Pancreas (tissue), 10 donors: ENCODE results near the gene GRB7. TPM values are rescaled to one million over a fixed set of nuclear protein-coding genes. Genes with fewer than 3 reads are reported as not detected.

Source experiments
- ATAC-seq, 4 donors: fragments of 200-7000 bp; cut with Tn5 transposase; one replicate each; pipeline versions ENCODE4 v1.8.0 to v1.9.1; 2020; ENCODE audit warnings: mild to moderate bottlenecking in 4 of 4, moderate library complexity in 4 of 4
- DNase-seq, 6 donors: peaks; one replicate each; pipeline ENCODE4 v3.0.0-alpha.2; 2020
- FAIRE-seq: peaks from 2 replicates; lab custom pipeline; 2012; peaks lifted over from hg19 to GRCh38; lab: Jason Lieb, UNC
- H3K27ac ChIP-seq, 4 donors: fragments of 200-600 bp; sonication (generic); 1 replicate in 3 of 4; 2 replicates in 1 of 4; pipeline versions ENCODE4 v1.5.0 to v1.8.0; 2020
- H3K27me3 ChIP-seq, 4 donors: fragments of 200-600 bp; one replicate each; pipeline ENCODE4 v1.8.0; 2021
- H3K36me3 ChIP-seq, 3 donors: fragments of 200-600 bp; sonication (generic) in 1 of 3; one replicate each; pipeline versions ENCODE4 v1.5.0 to v1.8.0; 2020 to 2021
- H3K4me1 ChIP-seq, 3 donors: fragments of 200-600 bp; one replicate each; pipeline ENCODE4 v1.8.0; 2021
- H3K4me3 ChIP-seq, 4 donors: fragments of 200-600 bp; sonication (generic) in 2 of 4; one replicate each; pipeline versions ENCODE4 v1.5.0 to v1.8.0; 2020 to 2021
- H3K9me3 ChIP-seq, 4 donors: fragments of 200-600 bp; one replicate each; pipeline ENCODE4 v1.8.0; 2021
- WGBS, 2 donors: extraction: QIAGEN DNeasy Blood & Tissue Kit; methylation state at CpG; one replicate each; pipeline ENCODE4 v1.1.7; 2013; 5-methylcytosine and 5-hydroxymethylcytosine counted together
- intact Hi-C, 3 donors: fragments of 100-400 bp; cut with DNase I; formaldehyde crosslinking; loops; one replicate each; pipeline versions ENCODE4 v1.11.1 to v1.14.2; 2022
- polyA plus RNA-seq, 2 donors: library from polyadenylated mRNA; stranded (reverse); fragments of 200-250 nt; gene quantifications; one replicate each; pipeline ENCODE4 v1.2.3, GENCODE V29; 2013
- total RNA-seq, 6 donors: library from RNA; stranded (reverse); fragmentation: NEBNext Ultra II Directional in 4 of 6; extraction: Animal tissue kit (Norgen Biotek cat#: 25700) in 4 of 6; gene quantifications; one replicate each; pipeline versions ENCODE4 v1.2.1 to v1.2.4, GENCODE V29; 2021 to 2023
- TF ChIP-seq, protein P1 (sequence below), 4 donors: fragments of 200-600 bp; sonication (generic) in 3 of 4; IDR thresholded peaks; one replicate each; pipeline versions ENCODE4 v1.5.0 to v1.8.0; 2021; ENCODE audit warnings: antibody characterized with exemption in 4 of 4
- donor health status: healthy with polysubstance abuse.
- donor health status: DM: no; HTN: no; CAD: no; lungs with moderate emphysema.
- donor health status: DM: no; HTN: no; CAD: no.
- donor health status: control.
- donor health status: control.
- donor health status: Bipolar disorder and iron deficiency.
- donor health status: DM: yes; HTN: yes; CAD: no.
- donor health status: DM: no; HTN: no; CAD: no.
- donor health status: DM: no; HTN: no; CAD: no.
- donor health status: DM: yes; HTN: yes; CAD: no.

The GRB7 gene
- total and polyA plus RNA-seq, 8 donors = 17.8 to 64.4 (median 32.4) TPM

DNA sequence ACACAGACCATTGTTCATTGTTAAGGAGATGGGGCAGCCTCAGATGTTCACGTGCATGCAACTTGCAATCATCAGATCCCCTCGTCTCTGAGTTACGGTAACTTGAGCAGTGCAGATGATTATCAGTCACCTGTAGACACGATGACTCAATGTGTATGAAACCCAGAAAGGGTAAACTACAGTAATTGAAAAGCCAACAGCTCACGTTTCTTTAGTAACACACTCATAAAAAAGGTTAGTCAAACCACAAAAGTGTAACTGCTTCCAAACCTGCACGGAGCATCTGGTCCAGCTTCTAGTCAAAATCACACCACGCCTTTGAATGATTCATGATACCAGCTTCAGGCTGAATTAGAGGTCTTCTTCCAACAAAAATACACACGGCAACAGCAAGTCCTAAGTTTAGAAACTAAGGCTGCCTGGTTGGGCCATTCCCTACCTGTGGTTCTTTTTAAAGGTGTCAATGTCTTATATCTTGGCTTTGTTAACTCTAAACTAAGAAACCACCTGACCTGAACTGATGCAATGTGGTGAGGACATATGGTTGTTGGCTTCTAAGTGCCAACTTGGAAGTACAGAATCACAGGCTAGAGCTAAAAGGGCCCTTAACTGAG, 32.3 kb downstream of the GRB7 start:
- H3K36me3 ChIP-seq = no peaks in the 10 kb centered on the region
- H3K4me3 ChIP-seq = no peak overlapping the region
- DNase-seq = no peak
- intact Hi-C loops = no loop called here
- FAIRE-seq = no peak
- no peaks in the 10 kb centered on the region for H3K4me1 ChIP-seq
- WGBS, 2 donors = 64 to 67% methylated on average over 8 of the region's 8 CpGs
- no peaks in the 10 kb centered on the region for H3K27me3 ChIP-seq
- peak in 2 of 4 donors; percentile 27 to 31 for ATAC-seq
- H3K9me3 ChIP-seq = no peaks in the 10 kb centered on the region
- no peak overlapping the region for H3K27ac ChIP-seq
- TF ChIP-seq, protein P1, sequence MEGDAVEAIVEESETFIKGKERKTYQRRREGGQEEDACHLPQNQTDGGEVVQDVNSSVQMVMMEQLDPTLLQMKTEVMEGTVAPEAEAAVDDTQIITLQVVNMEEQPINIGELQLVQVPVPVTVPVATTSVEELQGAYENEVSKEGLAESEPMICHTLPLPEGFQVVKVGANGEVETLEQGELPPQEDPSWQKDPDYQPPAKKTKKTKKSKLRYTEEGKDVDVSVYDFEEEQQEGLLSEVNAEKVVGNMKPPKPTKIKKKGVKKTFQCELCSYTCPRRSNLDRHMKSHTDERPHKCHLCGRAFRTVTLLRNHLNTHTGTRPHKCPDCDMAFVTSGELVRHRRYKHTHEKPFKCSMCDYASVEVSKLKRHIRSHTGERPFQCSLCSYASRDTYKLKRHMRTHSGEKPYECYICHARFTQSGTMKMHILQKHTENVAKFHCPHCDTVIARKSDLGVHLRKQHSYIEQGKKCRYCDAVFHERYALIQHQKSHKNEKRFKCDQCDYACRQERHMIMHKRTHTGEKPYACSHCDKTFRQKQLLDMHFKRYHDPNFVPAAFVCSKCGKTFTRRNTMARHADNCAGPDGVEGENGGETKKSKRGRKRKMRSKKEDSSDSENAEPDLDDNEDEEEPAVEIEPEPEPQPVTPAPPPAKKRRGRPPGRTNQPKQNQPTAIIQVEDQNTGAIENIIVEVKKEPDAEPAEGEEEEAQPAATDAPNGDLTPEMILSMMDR (IDR thresholded peaks at IDR 0.05) = no peak

DNA sequence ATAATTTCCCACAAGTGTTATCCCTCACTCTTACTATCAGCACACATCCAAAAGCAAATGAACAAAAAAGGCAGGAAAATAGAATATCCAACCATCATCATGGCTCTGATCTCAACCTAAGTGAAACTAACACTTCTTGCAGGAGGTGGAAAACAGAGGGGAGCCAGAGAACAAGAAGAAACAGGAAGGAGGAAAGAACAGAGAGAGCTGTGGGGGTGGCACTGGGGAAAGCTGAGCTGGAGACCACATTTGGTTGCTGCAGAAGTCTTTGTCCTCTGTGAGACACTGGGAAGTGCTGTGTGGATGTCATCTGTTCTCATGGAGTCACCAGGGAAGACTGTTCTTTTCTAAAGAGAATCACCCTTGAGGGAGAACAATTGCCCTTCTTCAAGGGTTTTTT, 34.7 kb downstream of the GRB7 start:
- FAIRE-seq = no peak
- H3K9me3 ChIP-seq = no peaks in the 10 kb centered on the region
- no peak for ATAC-seq
- H3K27ac ChIP-seq = no peak overlapping the region
- intact Hi-C loops = no loop called here
- peaks cover 0 to 5% (median 0%) of the 10 kb centered on the region in 4 donors for H3K27me3 ChIP-seq
- H3K4me1 ChIP-seq = no peaks in the 10 kb centered on the region
- TF ChIP-seq, protein P1 (IDR thresholded peaks at IDR 0.05) = no peak
- no peaks in the 10 kb centered on the region for H3K36me3 ChIP-seq
- DNase-seq = no peak
- H3K4me3 ChIP-seq = no peak overlapping the region

DNA sequence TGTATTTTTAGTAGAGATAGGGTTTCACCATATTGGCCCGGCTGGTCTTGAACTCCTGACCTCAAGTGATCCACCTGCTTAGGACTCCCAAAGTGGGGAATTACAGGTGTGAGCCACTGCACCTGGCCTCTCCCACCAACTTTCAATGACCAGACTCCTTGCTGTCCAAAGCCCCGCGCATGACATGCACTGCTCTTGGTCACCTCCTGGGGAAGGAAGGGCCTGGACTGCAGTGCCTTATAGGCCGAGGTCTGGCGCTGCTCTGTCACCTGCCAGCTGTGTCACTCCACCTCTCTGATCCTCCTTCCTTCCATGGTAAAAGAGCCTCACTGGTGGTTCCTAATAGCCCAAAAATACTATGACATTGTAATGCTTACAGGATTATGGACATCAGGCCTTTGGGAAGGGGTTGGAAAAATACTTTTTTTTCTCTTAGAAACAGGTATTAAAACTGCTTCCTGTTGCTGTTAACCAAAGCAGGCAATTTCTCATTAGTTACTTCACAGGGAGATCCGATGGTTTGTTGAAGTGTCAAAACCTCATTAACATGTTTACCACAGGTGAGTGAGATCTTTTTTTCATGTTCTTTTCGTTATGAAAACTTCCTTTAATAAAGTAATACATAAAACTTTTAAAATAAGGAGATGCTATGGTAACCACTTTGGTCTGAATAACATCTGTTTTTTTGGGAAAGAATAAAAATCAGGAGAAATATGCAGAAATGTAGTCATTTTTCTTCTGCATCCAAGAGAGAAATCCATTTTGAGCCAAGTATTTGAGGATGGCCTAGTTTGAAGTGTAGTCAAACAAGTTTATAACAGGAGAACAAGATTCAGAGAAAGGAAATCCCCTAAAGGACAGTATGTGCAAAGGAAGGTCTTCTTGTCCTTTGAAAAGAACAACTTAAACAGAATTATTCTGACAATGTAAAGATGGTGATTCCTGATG, 35.5 kb downstream of the GRB7 start:
- no peaks in the 10 kb centered on the region for H3K36me3 ChIP-seq
- FAIRE-seq = no peak
- intact Hi-C loops = no loop called here
- no peak for DNase-seq
- peaks cover 0 to 5% (median 0%) of the 10 kb centered on the region in 4 donors for H3K27me3 ChIP-seq
- H3K4me3 ChIP-seq = no peak overlapping the region
- no peaks in the 10 kb centered on the region for H3K9me3 ChIP-seq
- TF ChIP-seq, protein P1 (IDR thresholded peaks at IDR 0.05) = no peak
- 81 to 83% methylated on average over 7 of the region's 7 CpGs for WGBS, 2 donors
- no peak for ATAC-seq
- no peak overlapping the region for H3K27ac ChIP-seq
- H3K4me1 ChIP-seq = no peaks in the 10 kb centered on the region

DNA sequence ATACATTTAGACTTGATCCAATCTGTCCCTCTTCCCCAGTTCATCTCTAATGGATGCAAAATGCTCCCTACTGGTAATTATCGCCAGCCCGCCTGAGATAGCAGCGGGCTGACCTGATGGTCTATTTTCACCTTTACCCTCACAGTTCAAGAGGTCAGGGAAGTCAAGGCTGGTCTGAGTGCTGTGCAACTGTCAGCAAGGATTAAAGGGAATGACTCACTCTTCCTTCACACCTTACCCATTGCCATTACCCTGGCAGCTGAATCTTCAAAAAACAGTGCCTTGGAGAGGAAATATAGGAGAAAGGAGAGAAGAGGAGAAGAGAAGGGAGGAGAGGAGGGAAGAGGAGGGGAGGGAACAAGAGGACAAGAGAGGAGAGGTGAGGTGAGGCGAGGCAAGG, 36.3 kb downstream of the GRB7 start:
- intact Hi-C loops = no loop called here

More for the DNA sequence above, 36.3 kb downstream of the GRB7 start:
- Histone ChIP-seq H3K4me1 (no peaks in the 10 kb centered on the region), H3K27ac (no peak overlapping the region), H3K9me3 (no peaks in the 10 kb centered on the region), H3K4me3 (no peak overlapping the region), H3K27me3 (peaks cover 0 to 5% (median 0%) of the 10 kb centered on the region in 4 donors), H3K36me3 (no peaks in the 10 kb centered on the region)
- TF ChIP-seq, protein P1 (IDR thresholded peaks at IDR 0.05) = no peak
- FAIRE-seq (no peak), DNase-seq (no peak), ATAC-seq (no peak)
- 87 to 90% methylated on average over 4 of the region's 4 CpGs for WGBS, 2 donors
